GM12891 (cell line): Measurements from ENCODE around the gene PDXK.

ENCODE experiments used
- POLR2A ChIP-seq: IDR thresholded peaks from 2 replicates; pipeline ENCODE4 v1.6.1; 2011; ENCODE audit warnings: low read depth, low read length, control low read depth
- POLR2AphosphoS5 ChIP-seq: IDR thresholded peaks from 2 replicates; pipeline ENCODE4 v1.6.1; 2011; ENCODE audit warnings: low read depth, low read length, control low read depth
- POU2F2 ChIP-seq: IDR thresholded peaks from 2 replicates; pipeline ENCODE4 v1.6.1; 2011; ENCODE audit warnings: low read depth, mild to moderate bottlenecking, control low read depth, low read length, moderate library complexity

GRCh38 chr21:43809346-43809799, 90.4 kb downstream of the PDXK start:
- TF ChIP-seq POLR2AphosphoS5 (no peak; the same call in 1 of the 2 replicates), POLR2A (no peak), POU2F2 (no peak)
